GM23248 (cell line): ENCODE measurements around the gene ZNF143. TPM values are rescaled to one million over a fixed set of nuclear protein-coding genes. Genes with fewer than 3 reads are reported as not detected.

Experiments
- DNase-seq: peaks from one replicate; pipeline ENCODE4 v3.0.0-alpha.2; 2015
- H2AFZ ChIP-seq: fragments of 200-600 bp; sonication (generic); 2 replicates; pipeline ENCODE4 v1.6.1; 2016; ENCODE audit warnings: antibody characterized with exemption
- H3F3A ChIP-seq: fragments of 200-600 bp; sonication (generic); 2 replicates; pipeline ENCODE4 v1.6.1; 2016; ENCODE audit warnings: mild to moderate bottlenecking, antibody characterized with exemption, mixed run types; ENCODE audit not compliant: insufficient read depth
- H3K27ac ChIP-seq: fragments of 200-600 bp; sonication (generic); 2 replicates; pipeline ENCODE4 v1.5.1; 2016; ENCODE audit warnings: mild to moderate bottlenecking
- H3K27me3 ChIP-seq: fragments of 200-600 bp; sonication (generic); replicated peaks from 2 replicates; pipeline ENCODE4 v1.6.1; 2016; ENCODE audit warnings: mild to moderate bottlenecking; ENCODE audit not compliant: insufficient read depth
- H3K36me3 ChIP-seq: fragments of 200-600 bp; sonication (generic); 2 replicates; pipeline ENCODE4 v1.6.1; 2016; ENCODE audit warnings: low read depth, mild to moderate bottlenecking
- H3K4me1 ChIP-seq: fragments of 200-600 bp; sonication (generic); 2 replicates; pipeline ENCODE4 v1.6.1; 2016; ENCODE audit warnings: mild to moderate bottlenecking; ENCODE audit not compliant: insufficient read depth
- H3K4me2 ChIP-seq: fragments of 200-600 bp; sonication (generic); one replicate; pipeline ENCODE4 v1.6.1; 2016; ENCODE audit warnings: mild to moderate bottlenecking; ENCODE audit not compliant: unreplicated experiment
- H3K4me3 ChIP-seq: fragments of 200-600 bp; sonication (generic); 2 replicates; pipeline ENCODE4 v1.5.1; 2016; ENCODE audit warnings: mild to moderate bottlenecking
- H3K79me2 ChIP-seq: fragments of 200-600 bp; sonication (generic); 2 replicates; pipeline ENCODE4 v1.6.1; 2016; ENCODE audit warnings: mild to moderate bottlenecking; ENCODE audit not compliant: insufficient read depth
- H3K9ac ChIP-seq: fragments of 200-600 bp; sonication (generic); 2 replicates; pipeline ENCODE4 v1.6.1; 2016; ENCODE audit warnings: mild to moderate bottlenecking
- H3K9me2 ChIP-seq: fragments of 200-600 bp; sonication (generic); 2 replicates; pipeline ENCODE4 v1.6.1; 2016; ENCODE audit warnings: mixed run types, mild to moderate bottlenecking, moderate library complexity; ENCODE audit not compliant: insufficient read depth
- H3K9me3 ChIP-seq: fragments of 200-600 bp; sonication (generic); one replicate; pipeline ENCODE4 v1.6.1; 2017; ENCODE audit warnings: low read depth
- H4K20me1 ChIP-seq: fragments of 200-600 bp; sonication (generic); 2 replicates; pipeline ENCODE4 v1.6.0; 2016; ENCODE audit not compliant: insufficient read depth
- EZH2 ChIP-seq: fragments of 200-600 bp; sonication (generic); IDR thresholded peaks from 2 replicates; pipeline ENCODE4 v1.6.1; 2018; ENCODE audit warnings: antibody characterized with exemption, mild to moderate bottlenecking; ENCODE audit not compliant: insufficient read depth, poor library complexity, severe bottlenecking
- EZH2phosphoT487 ChIP-seq: fragments of 200-600 bp; sonication (generic); IDR thresholded peaks from 2 replicates; pipeline ENCODE4 v1.6.1; 2018; ENCODE audit warnings: antibody characterized with exemption, moderate library complexity, mild to moderate bottlenecking, low read depth; ENCODE audit not compliant: insufficient read depth
- WGBS, 2 experiments: methylation state at CpG; one replicate each; pipeline ENCODE4 v1.1.6; 2015 to 2017; ENCODE audit warnings: low lambda C conversion rate in 2 of 2, low coverage in 1 of 2; ENCODE audit errors: missing lambda C conversion rate in 2 of 2; 5-methylcytosine and 5-hydroxymethylcytosine counted together
- in situ Hi-C: fragments of 300-500 bp; cut with MboI; formaldehyde crosslinking; loops from 2 replicates; pipeline ENCODE4 v1.15.0; 2020
- polyA plus RNA-seq: library from polyadenylated mRNA; unstranded; fragments of >200 nt; fragmentation: Nextera tagmentation; extraction: Ambion mirVana; gene quantifications from 2 replicates; pipeline ENCODE4 v1.2.1, GENCODE V29; 2016
- total RNA-seq: library from RNA; depleted of rRNA; stranded (reverse); fragments of >200 nt; shearing (Covaris generic); gene quantifications from 2 replicates; pipeline ENCODE4 v1.2.3, GENCODE V29; 2014

The ZNF143 gene
- total and polyA plus RNA-seq, 2 experiments from 2014 or later = 16.7 to 20.5 TPM

DNA sequence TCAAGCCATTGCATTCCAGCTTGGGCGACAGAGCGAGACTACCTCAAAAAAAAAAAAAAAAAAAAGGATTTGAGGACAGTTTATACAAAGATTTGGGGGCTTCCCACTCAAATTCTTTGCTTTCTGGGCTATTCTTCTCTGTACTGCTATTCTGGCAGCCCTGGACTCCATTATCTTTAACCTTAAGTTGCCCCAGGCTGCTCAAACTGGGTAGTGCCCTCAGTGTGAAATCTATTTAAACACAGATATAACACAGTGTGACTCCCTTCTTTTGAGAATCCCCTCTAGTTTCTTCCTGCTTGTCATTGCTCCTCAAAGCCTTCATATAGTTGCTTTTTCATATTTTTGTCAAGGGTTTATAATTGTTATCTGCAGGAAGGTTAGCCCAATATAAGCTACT lies 63.2 kb downstream of the ZNF143 start:
- Histone ChIP-seq H3K4me1 (peaks cover 25% of the 10 kb centered on the region), H3K9me2 (no peaks in the 10 kb centered on the region), H3K9me3 (no peaks in the 10 kb centered on the region), H3F3A (peaks cover 36% of the 10 kb centered on the region), H3K4me3 (no peak overlapping the region), H3K27me3 (no peaks in the 10 kb centered on the region), H4K20me1 (no peaks in the 10 kb centered on the region), H3K27ac (no peak overlapping the region), H3K79me2 (no peaks in the 10 kb centered on the region), H2AFZ (no peak overlapping the region), H3K36me3 (no peaks in the 10 kb centered on the region), H3K9ac (no peak overlapping the region), H3K4me2 (no peak overlapping the region)
- DNase-seq = no peak
- in situ Hi-C loops = no loop called here
- no peak for TF ChIP-seq EZH2phosphoT487
- 100% methylated on average over 2 of the region's 2 CpGs for WGBS, 2 experiments

DNA sequence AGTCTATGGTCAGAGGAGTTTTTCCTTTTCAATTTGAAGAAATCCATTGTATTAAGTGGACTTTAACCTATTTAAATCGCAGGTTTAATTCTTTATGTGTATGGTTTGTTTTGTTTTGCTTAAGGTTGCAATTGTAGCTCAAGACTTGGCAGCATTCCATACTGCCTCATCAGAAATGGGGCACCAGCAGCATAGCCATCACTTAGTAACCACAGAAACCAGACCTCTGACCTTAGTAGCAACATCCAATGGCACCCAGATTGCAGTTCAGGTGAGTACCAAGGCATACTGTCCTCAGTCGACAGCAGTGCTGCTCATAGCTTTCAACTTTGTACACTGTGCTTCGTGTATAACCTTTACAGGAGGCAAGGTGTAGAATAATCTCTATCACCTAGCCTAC lies 64.3 kb downstream of the ZNF143 start:
- Histone ChIP-seq H4K20me1 (no peaks in the 10 kb centered on the region), H3K36me3 (no peaks in the 10 kb centered on the region), H3K9me3 (no peaks in the 10 kb centered on the region), H3K79me2 (no peaks in the 10 kb centered on the region), H3K27ac (no peak overlapping the region), H3F3A (peaks cover 36% of the 10 kb centered on the region), H2AFZ (no peak overlapping the region), H3K4me2 (no peak overlapping the region), H3K4me3 (no peak overlapping the region), H3K9me2 (no peaks in the 10 kb centered on the region), H3K9ac (no peak overlapping the region), H3K4me1 (peaks cover 32% of the 10 kb centered on the region), H3K27me3 (no peaks in the 10 kb centered on the region)
- TF ChIP-seq EZH2 (no peak), EZH2phosphoT487 (no peak)
- WGBS, 2 experiments = 94 to 99% methylated on average over 3 of the region's 3 CpGs
- in situ Hi-C loops = no loop called here
- DNase-seq = no peak

DNA sequence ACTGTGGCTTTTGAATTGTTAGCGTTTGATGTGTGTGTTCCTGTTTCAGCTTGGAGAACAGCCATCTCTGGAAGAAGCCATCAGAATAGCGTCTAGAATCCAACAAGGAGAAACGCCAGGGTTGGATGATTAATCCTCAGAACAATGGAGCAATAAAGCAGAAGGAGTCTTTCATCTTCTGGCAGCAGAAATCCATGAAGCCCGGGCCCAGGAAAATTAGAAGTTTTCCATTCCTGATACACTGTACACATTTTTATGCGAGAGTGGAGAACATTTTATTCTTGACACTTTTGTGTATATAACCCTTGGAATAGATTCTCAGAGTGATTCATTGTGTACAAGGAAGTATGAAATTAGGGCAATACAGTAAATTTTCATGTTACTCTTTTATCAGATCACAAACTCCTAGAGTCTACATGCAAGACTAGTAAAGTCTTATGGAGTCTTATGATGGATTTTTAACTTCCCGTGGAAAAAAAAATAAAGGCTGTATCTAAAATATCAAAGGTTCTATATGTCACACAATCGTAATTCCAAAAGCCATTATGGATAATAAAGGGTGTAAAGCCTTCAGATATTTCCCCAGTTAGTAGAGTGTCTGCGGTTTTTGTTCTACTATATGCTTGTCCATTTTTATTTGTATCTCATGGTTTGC lies 66.8 kb downstream of the ZNF143 start:
- no peaks in the 10 kb centered on the region for H3K9me3 ChIP-seq
- H3K9me2 ChIP-seq = no peaks in the 10 kb centered on the region
- no peaks in the 10 kb centered on the region for H3K79me2 ChIP-seq
- in situ Hi-C loops = no loop called here
- DNase-seq = peak; percentile 91
- peak overlapping the region; percentile 37 for H3K4me3 ChIP-seq
- H2AFZ ChIP-seq = peak overlapping the region; percentile 22
- peak overlapping the region; percentile 68 for H3K27ac ChIP-seq
- TF ChIP-seq EZH2phosphoT487 (no peak), EZH2 (no peak)
- H3K4me2 ChIP-seq = peak overlapping the region; percentile 42
- no peaks in the 10 kb centered on the region for H3K36me3 ChIP-seq
- H3F3A ChIP-seq = peaks cover 36% of the 10 kb centered on the region
- no peaks in the 10 kb centered on the region for H3K27me3 ChIP-seq
- peaks cover 32% of the 10 kb centered on the region for H3K4me1 ChIP-seq
- 7 to 8% methylated on average over 8 of the region's 8 CpGs for WGBS, 2 experiments
- no peaks in the 10 kb centered on the region for H4K20me1 ChIP-seq
- H3K9ac ChIP-seq = peak overlapping the region; percentile 40

DNA sequence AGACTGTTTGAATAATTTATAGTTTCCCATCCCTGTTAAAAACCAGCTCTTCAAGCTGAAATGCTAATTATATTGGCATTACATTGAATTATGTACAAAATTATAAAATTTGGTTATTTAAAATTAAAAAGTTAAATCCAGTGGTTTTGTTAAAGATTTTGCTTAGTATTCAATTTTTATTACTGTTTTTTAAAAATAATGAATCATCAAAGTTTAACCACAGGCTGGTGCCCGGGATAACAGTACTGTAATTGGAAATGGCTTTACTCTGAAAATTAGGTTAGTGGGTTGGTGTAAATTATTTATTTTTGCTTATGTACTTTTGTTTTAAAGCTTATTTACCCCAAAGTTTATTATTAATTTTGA lies 67.3 kb downstream of the ZNF143 start:
- H4K20me1 ChIP-seq = no peaks in the 10 kb centered on the region
- H2AFZ ChIP-seq = no peak overlapping the region
- H3K27ac ChIP-seq = peak overlapping the region; percentile 68
- H3K9me2 ChIP-seq = no peaks in the 10 kb centered on the region
- TF ChIP-seq EZH2 (no peak), EZH2phosphoT487 (no peak)
- peak overlapping the region; percentile 40 for H3K9ac ChIP-seq
- H3K79me2 ChIP-seq = no peaks in the 10 kb centered on the region
- no peaks in the 10 kb centered on the region for H3K9me3 ChIP-seq
- peaks cover 36% of the 10 kb centered on the region for H3F3A ChIP-seq
- no peak overlapping the region for H3K4me3 ChIP-seq
- 27 to 30% methylated on average over 1 of the region's 1 CpG for WGBS, 2 experiments
- peak overlapping the region; percentile 42 for H3K4me2 ChIP-seq
- no peaks in the 10 kb centered on the region for H3K27me3 ChIP-seq
- in situ Hi-C loops = no loop called here
- peak; percentile 49 for DNase-seq
- H3K36me3 ChIP-seq = no peaks in the 10 kb centered on the region
- peaks cover 32% of the 10 kb centered on the region for H3K4me1 ChIP-seq
